ENCODE measurements around the gene COX5B.
A peak's percentile ranks its signal among the peaks of the same experiment; 100 is the strongest.
"Not testable (repeated sequence)": the region's sequence is repeated elsewhere in the genome, so short reads cannot be mapped to it uniquely, and the experiment has no call there.

The COX5B gene

GRCh38 chr2:97672606-97673140 is 26.8 kb downstream of the COX5B start:
- not testable (repeated sequence) for DNase-seq (ENCODE audit: extremely low read depth in 1 of 2, low read depth in 1 of 2)

- DNase-seq (ENCODE audit: extremely low read depth in 1 of 2, low read depth in 1 of 2) = no peak
Observed at GRCh38 chr2:97673182-97673914, 27.5 kb downstream of the COX5B start.

- DNase-seq (ENCODE audit: extremely low read depth in 1 of 2, low read depth in 1 of 2) = no peak
Observed at GRCh38 chr2:97673915-97674283, 28.0 kb downstream of the COX5B start.

- no peak for DNase-seq (ENCODE audit: extremely low read depth in 1 of 2, low read depth in 1 of 2)
Observed at GRCh38 chr2:97675430-97676113, 29.7 kb downstream of the COX5B start.

GRCh38 chr2:97676620-97677019 is 30.8 kb downstream of the COX5B start:
- no peak for DNase-seq (ENCODE audit: extremely low read depth in 1 of 2, low read depth in 1 of 2)

GRCh38 chr2:97677480-97677879 is 31.6 kb downstream of the COX5B start:
- no peak for DNase-seq (ENCODE audit: extremely low read depth in 1 of 2, low read depth in 1 of 2)

- no peak for DNase-seq (ENCODE audit: extremely low read depth in 1 of 2, low read depth in 1 of 2)
Observed at GRCh38 chr2:97678298-97678697, 32.4 kb downstream of the COX5B start.

GRCh38 chr2:97687235-97687634 is 41.4 kb downstream of the COX5B start:
- not testable (repeated sequence) for DNase-seq (ENCODE audit: extremely low read depth in 1 of 2, low read depth in 1 of 2)

- no peak for DNase-seq (ENCODE audit: extremely low read depth in 1 of 2, low read depth in 1 of 2)
Observed at GRCh38 chr2:97688062-97688827, 42.4 kb downstream of the COX5B start.

GRCh38 chr2:97691166-97691565 is 45.3 kb downstream of the COX5B start:
- no peak for DNase-seq (ENCODE audit: extremely low read depth in 1 of 2, low read depth in 1 of 2)

GRCh38 chr2:97693476-97693875 is 47.6 kb downstream of the COX5B start:
- no peak for DNase-seq (ENCODE audit: extremely low read depth in 1 of 2, low read depth in 1 of 2)

- no peak for DNase-seq (ENCODE audit: extremely low read depth in 1 of 2, low read depth in 1 of 2)
Observed at GRCh38 chr2:97695744-97696143, 49.9 kb downstream of the COX5B start.

- DNase-seq (ENCODE audit: extremely low read depth in 1 of 2, low read depth in 1 of 2) = peak; percentile 86 to 96
Observed at GRCh38 chr2:97697252-97698235, 51.7 kb downstream of the COX5B start.
